CD4-positive, CD25-positive, alpha-beta regulatory T cell (primary cell): ENCODE data around the gene MSI2. TPM values are rescaled to one million over a fixed set of nuclear protein-coding genes. Genes with fewer than 3 reads are reported as not detected.

Experiments used
- ATAC-seq, 2 donors: fragments of 150-1000 bp; cut with Tn5 transposase; one replicate each; pipeline ENCODE4 v1.10.0; 2021; ENCODE audit warnings: low read depth in 2 of 2, moderate number of reproducible peaks in 2 of 2, moderate library complexity in 1 of 2
- DNase-seq, 3 donors: peaks; one replicate each; pipeline versions ENCODE4 v3.0.0 to v3.0.0-alpha.2; 2012 to 2022; ENCODE audit warnings: mixed read lengths in 1 of 3
- H3K27ac ChIP-seq: one replicate; pipeline ENCODE4 v1.7.0; 2013; ENCODE audit warnings: mild to moderate bottlenecking, low read length; ENCODE audit not compliant: insufficient read depth, poor library complexity, severe bottlenecking
- H3K27me3 ChIP-seq: one replicate; pipeline ENCODE4 v1.7.0; 2013; ENCODE audit warnings: low read length; ENCODE audit not compliant: control insufficient read depth, insufficient read depth
- H3K36me3 ChIP-seq: one replicate; pipeline ENCODE4 v1.7.0; 2013; ENCODE audit warnings: mild to moderate bottlenecking, low read length, moderate library complexity; ENCODE audit not compliant: control insufficient read depth, insufficient read depth
- H3K4me1 ChIP-seq: 2 replicates; pipeline ENCODE4 v1.7.0; 2013; ENCODE audit warnings: mild to moderate bottlenecking, low read length; ENCODE audit not compliant: insufficient read depth, control insufficient read depth, poor library complexity, severe bottlenecking
- H3K4me3 ChIP-seq: one replicate; pipeline ENCODE4 v1.7.0; 2013; ENCODE audit warnings: low read depth, mild to moderate bottlenecking, low read length, moderate library complexity
- H3K9me3 ChIP-seq, 2 experiments: 1 replicate in 1 of 2; 2 replicates in 1 of 2; pipeline ENCODE4 v1.7.0; 2013; ENCODE audit warnings: low read length in 2 of 2, mild to moderate bottlenecking in 1 of 2, moderate library complexity in 1 of 2; ENCODE audit not compliant: control insufficient read depth in 2 of 2
- H3K27ac Mint-ChIP-seq, 3 donors: one replicate each; pipeline ENCODE4 v1.8.0; 2020 to 2022; ENCODE audit warnings: mild to moderate bottlenecking in 3 of 3, mixed read lengths in 3 of 3, moderate library complexity in 2 of 3
- H3K27me3 Mint-ChIP-seq: one replicate; pipeline ENCODE4 v1.8.0; 2022; ENCODE audit warnings: mild to moderate bottlenecking, mixed read lengths
- H3K36me3 Mint-ChIP-seq: one replicate; pipeline ENCODE4 v1.8.0; 2020; ENCODE audit warnings: mixed read lengths
- H3K4me1 Mint-ChIP-seq, 4 donors: one replicate each; pipeline ENCODE4 v1.8.0; 2020 to 2022; ENCODE audit warnings: mixed read lengths in 4 of 4, mild to moderate bottlenecking in 1 of 4
- H3K4me3 Mint-ChIP-seq, 4 donors: one replicate each; pipeline ENCODE4 v1.8.0; 2020 to 2022; ENCODE audit warnings: mild to moderate bottlenecking in 4 of 4, mixed read lengths in 4 of 4, moderate library complexity in 3 of 4
- H3K9me3 Mint-ChIP-seq, 7 donors: one replicate each; pipeline ENCODE4 v1.8.0; 2020 to 2022; ENCODE audit warnings: mixed read lengths in 7 of 7, mild to moderate bottlenecking in 3 of 7, moderate library complexity in 2 of 7
- polyA plus RNA-seq, 4 donors: library from polyadenylated mRNA; unstranded; fragments of 300-500 nt; fragmentation: Illumina TruSeq; gene quantifications; one replicate each; pipeline ENCODE4 v1.2.3, GENCODE V29; 2021
- total RNA-seq: library from RNA; stranded (reverse); gene quantifications from one replicate; pipeline ENCODE4 v1.2.3, GENCODE V29; 2022

MSI2 gene
- total and polyA plus RNA-seq, 5 donors from 2014 or later: 3.2 to 177 (median 3.4) TPM

- Mint-ChIP-seq H3K9me3 (peaks cover 0 to 2% (median 0%) of the 10 kb centered on the region in 7 donors), H3K4me3 (no peak overlapping the region), H3K36me3 (peaks cover 3% of the 10 kb centered on the region), H3K4me1 (peaks cover 23 to 58% (median 35%) of the 10 kb centered on the region in 4 donors), H3K27me3 (no peaks in the 10 kb centered on the region), H3K27ac (no peak overlapping the region)
- DNase-seq: no peak
- ATAC-seq: no peak
- Histone ChIP-seq H3K4me3 (no peak overlapping the region), H3K36me3 (no peaks in the 10 kb centered on the region), H3K9me3 (no peaks in the 10 kb centered on the region), H3K27me3 (no peaks in the 10 kb centered on the region), H3K4me1 (no peaks in the 10 kb centered on the region), H3K27ac (no peak overlapping the region)
These were observed 75.1 kb downstream of the MSI2 start for GRCh38 chr17:57331423-57331822.

- no peak overlapping the region for H3K27ac ChIP-seq
- H3K4me1 Mint-ChIP-seq: peaks cover 16 to 52% (median 34%) of the 10 kb centered on the region in 4 donors
- peaks cover 0 to 2% (median 0%) of the 10 kb centered on the region in 7 donors for H3K9me3 Mint-ChIP-seq
- H3K4me3 Mint-ChIP-seq: no peak overlapping the region
- peaks cover 6% of the 10 kb centered on the region for H3K36me3 Mint-ChIP-seq
- H3K36me3 ChIP-seq: no peaks in the 10 kb centered on the region
- no peaks in the 10 kb centered on the region for H3K9me3 ChIP-seq
- ATAC-seq (no peak), DNase-seq (no peak)
- no peaks in the 10 kb centered on the region for H3K27me3 Mint-ChIP-seq
- no peaks in the 10 kb centered on the region for H3K4me1 ChIP-seq
- H3K4me3 ChIP-seq: no peak overlapping the region
- H3K27me3 ChIP-seq: no peaks in the 10 kb centered on the region
- H3K27ac Mint-ChIP-seq: no peak overlapping the region
These were observed 76.2 kb downstream of the MSI2 start for GRCh38 chr17:57332501-57332900.

GRCh38 chr17:57335195-57335792, 79.0 kb downstream of the MSI2 start:
- H3K4me1 ChIP-seq: peaks cover 5% of the 10 kb centered on the region
- no peaks in the 10 kb centered on the region for H3K9me3 ChIP-seq
- Mint-ChIP-seq H3K27ac (peak overlapping the region in 2 of 3 donors; percentile 61 to 74), H3K4me3 (no peak overlapping the region), H3K27me3 (no peaks in the 10 kb centered on the region), H3K4me1 (peaks cover 9 to 43% (median 30%) of the 10 kb centered on the region in 4 donors), H3K9me3 (no peaks in the 10 kb centered on the region), H3K36me3 (peaks cover 16% of the 10 kb centered on the region)
- no peak overlapping the region for H3K4me3 ChIP-seq
- ATAC-seq (no peak), DNase-seq (no peak)
- H3K27me3 ChIP-seq: no peaks in the 10 kb centered on the region
- peaks cover 2% of the 10 kb centered on the region for H3K36me3 ChIP-seq
- no peak overlapping the region for H3K27ac ChIP-seq

- H3K4me3 ChIP-seq: no peak overlapping the region
- Mint-ChIP-seq H3K4me3 (peak overlapping the region in 1 of 4 donors; percentile 4), H3K27me3 (no peaks in the 10 kb centered on the region), H3K9me3 (no peaks in the 10 kb centered on the region), H3K27ac (no peak overlapping the region), H3K4me1 (peaks cover 21 to 57% (median 34%) of the 10 kb centered on the region in 4 donors), H3K36me3 (peaks cover 31% of the 10 kb centered on the region)
- DNase-seq: no peak
- no peak overlapping the region for H3K27ac ChIP-seq
- no peaks in the 10 kb centered on the region for H3K27me3 ChIP-seq
- no peak for ATAC-seq
- no peaks in the 10 kb centered on the region for H3K9me3 ChIP-seq
- H3K4me1 ChIP-seq: peaks cover 5% of the 10 kb centered on the region
- H3K36me3 ChIP-seq: peaks cover 3% of the 10 kb centered on the region
These were observed 81.1 kb downstream of the MSI2 start for GRCh38 chr17:57337390-57337789.

GRCh38 chr17:57338257-57338914, 82.1 kb downstream of the MSI2 start:
- ATAC-seq: no peak
- H3K4me1 Mint-ChIP-seq: peaks cover 30 to 65% (median 36%) of the 10 kb centered on the region in 4 donors
- Histone ChIP-seq H3K27ac (no peak overlapping the region), H3K27me3 (no peaks in the 10 kb centered on the region), H3K9me3 (no peaks in the 10 kb centered on the region), H3K4me1 (peaks cover 5% of the 10 kb centered on the region), H3K36me3 (peaks cover 3% of the 10 kb centered on the region), H3K4me3 (no peak overlapping the region)
- no peak for DNase-seq
- H3K27me3 Mint-ChIP-seq: no peaks in the 10 kb centered on the region
- no peaks in the 10 kb centered on the region for H3K9me3 Mint-ChIP-seq
- no peak overlapping the region for H3K4me3 Mint-ChIP-seq
- H3K27ac Mint-ChIP-seq: peak overlapping the region in 2 of 3 donors; percentile 38 to 46
- peaks cover 31% of the 10 kb centered on the region for H3K36me3 Mint-ChIP-seq

GRCh38 chr17:57340160-57340981, 84.0 kb downstream of the MSI2 start:
- ATAC-seq: no peak
- H3K4me3 Mint-ChIP-seq: no peak overlapping the region
- H3K4me1 Mint-ChIP-seq: peaks cover 28 to 61% (median 42%) of the 10 kb centered on the region in 4 donors

GRCh38 chr17:57341611-57342540, 85.6 kb downstream of the MSI2 start:
- H3K4me3 Mint-ChIP-seq: no peak overlapping the region
- no peaks in the 10 kb centered on the region for H3K9me3 ChIP-seq
- H3K27ac ChIP-seq: no peak overlapping the region
- H3K27ac Mint-ChIP-seq: peak overlapping the region in 1 of 3 donors; percentile 27
- peaks cover 34% of the 10 kb centered on the region for H3K36me3 Mint-ChIP-seq
- H3K4me1 Mint-ChIP-seq: peaks cover 23 to 56% (median 32%) of the 10 kb centered on the region in 4 donors
- H3K9me3 Mint-ChIP-seq: no peaks in the 10 kb centered on the region
- no peak overlapping the region for H3K4me3 ChIP-seq
- no peaks in the 10 kb centered on the region for H3K27me3 Mint-ChIP-seq
- H3K36me3 ChIP-seq: peaks cover 3% of the 10 kb centered on the region
- H3K27me3 ChIP-seq: no peaks in the 10 kb centered on the region
- peaks cover 5% of the 10 kb centered on the region for H3K4me1 ChIP-seq
- DNase-seq: no peak
- no peak for ATAC-seq

More at GRCh38 chr17:57340160-57340981, 84.0 kb downstream of the MSI2 start:
- H3K36me3 Mint-ChIP-seq: peaks cover 34% of the 10 kb centered on the region
- H3K27ac Mint-ChIP-seq: peak overlapping the region in 1 of 3 donors; percentile 11
- no peak overlapping the region for H3K27ac ChIP-seq
- no peaks in the 10 kb centered on the region for H3K27me3 Mint-ChIP-seq
- no peaks in the 10 kb centered on the region for H3K27me3 ChIP-seq
- H3K36me3 ChIP-seq: peaks cover 3% of the 10 kb centered on the region
- no peaks in the 10 kb centered on the region for H3K9me3 Mint-ChIP-seq
- H3K4me3 ChIP-seq: no peak overlapping the region
- no peak for DNase-seq
- H3K9me3 ChIP-seq: no peaks in the 10 kb centered on the region
- H3K4me1 ChIP-seq: peaks cover 5% of the 10 kb centered on the region
